CD4-positive, alpha-beta T cell (primary cell): Measurements from ENCODE around the gene ZXDC. TPM values are rescaled to one million over a fixed set of nuclear protein-coding genes. Genes with fewer than 3 reads are reported as not detected.

ENCODE experiments used
- ATAC-seq: fragments of 200-7000 bp; cut with Tn5 transposase; one replicate; pipeline ENCODE4 v1.10.0; 2022; ENCODE audit warnings: mild to moderate bottlenecking; ENCODE audit not compliant: poor library complexity
- CTCF ChIA-PET: fragments of 350-600 bp; sonication (Branson Sonifier 250); formaldehyde crosslinking; loops from one replicate; lab custom pipeline; 2021; ENCODE audit warnings: antibody characterized with exemption, inconsistent platforms; lab: Charles Lee
- POLR2A ChIA-PET: fragments of 350-600 bp; sonication (Branson Sonifier 250); formaldehyde crosslinking; loops from one replicate; lab custom pipeline; 2021; ENCODE audit warnings: antibody characterized with exemption, inconsistent platforms; lab: Charles Lee
- DNase-seq, 14 experiments: peaks; one replicate each; pipeline ENCODE4 v3.0.0-alpha.2; 2013 to 2020; ENCODE audit warnings: mixed read lengths in 2 of 14
- H3K27ac ChIP-seq, 2 donors: one replicate each; pipeline versions ENCODE4 v1.5.1 to v1.7.0; 2013; ENCODE audit warnings: low read length in 2 of 2, low read depth in 1 of 2, mild to moderate bottlenecking in 1 of 2
- H3K27me3 ChIP-seq, 2 experiments: 1 replicate in 1 of 2; 2 replicates in 1 of 2; pipeline versions ENCODE4 v1.6.1 to v1.7.0; 2013; ENCODE audit warnings: low read length in 2 of 2, control low read depth in 1 of 2, mild to moderate bottlenecking in 1 of 2, moderate library complexity in 1 of 2; ENCODE audit not compliant: insufficient read depth in 2 of 2, control insufficient read depth in 1 of 2
- H3K36me3 ChIP-seq: one replicate; pipeline ENCODE4 v1.6.1; 2013; ENCODE audit warnings: low read length, control low read depth; ENCODE audit not compliant: insufficient read depth
- H3K4me1 ChIP-seq: one replicate; pipeline ENCODE4 v1.6.1; 2013; ENCODE audit warnings: low read length, control low read depth; ENCODE audit not compliant: insufficient read depth
- H3K4me3 ChIP-seq: one replicate; pipeline ENCODE4 v1.5.1; 2013; ENCODE audit warnings: mild to moderate bottlenecking, low read length, moderate library complexity
- H3K9me3 ChIP-seq, 2 experiments: 1 replicate in 1 of 2; 2 replicates in 1 of 2; pipeline versions ENCODE4 v1.6.1 to v1.7.0; 2013; ENCODE audit warnings: low read length in 2 of 2, mild to moderate bottlenecking in 2 of 2, control low read depth in 1 of 2, moderate library complexity in 1 of 2; ENCODE audit not compliant: control insufficient read depth in 1 of 2, insufficient read depth in 1 of 2
- H3K27ac Mint-ChIP-seq: one replicate; pipeline ENCODE4 v1.8.0; 2020; ENCODE audit warnings: mixed read lengths
- H3K27me3 Mint-ChIP-seq: one replicate; pipeline ENCODE4 v1.8.0; 2021; ENCODE audit warnings: mixed read lengths
- H3K36me3 Mint-ChIP-seq: one replicate; pipeline ENCODE4 v1.8.0; 2021; ENCODE audit warnings: low read depth, mixed read lengths
- H3K4me1 Mint-ChIP-seq: one replicate; pipeline ENCODE4 v1.8.0; 2021; ENCODE audit warnings: low read depth, mixed read lengths
- H3K4me3 Mint-ChIP-seq: one replicate; pipeline ENCODE4 v1.8.0; 2020; ENCODE audit warnings: mild to moderate bottlenecking, mixed read lengths
- H3K9me3 Mint-ChIP-seq: one replicate; pipeline ENCODE4 v1.8.0; 2020; ENCODE audit warnings: mixed read lengths
- CTCF ChIP-seq: fragments of 200-600 bp; IDR thresholded peaks from one replicate; pipeline ENCODE4 v1.8.0; 2022; ENCODE audit warnings: antibody characterized with exemption, mild to moderate bottlenecking
- intact Hi-C, 2 experiments: fragments of 100-400 bp; cut with DNase I in 1 of 2; cut with micrococcal nuclease in 1 of 2; formaldehyde crosslinking; loops; one replicate each; pipeline versions ENCODE4 v1.15.1 to v1.9.0; 2023 to 2025; cut with DNase I, micrococcal nuclease
- total RNA-seq, 174 experiments: library from RNA in 2 of 174; stranded (reverse) in 2 of 174; gene quantifications; one replicate each; pipeline ENCODE4 v1.2.3 and lab custom pipeline; 2021 to 2026

Gene ZXDC
- total RNA-seq, 2 experiments from 2014 or later, result 60.7 to 61.3 TPM

- no peaks in the 10 kb centered on the region for H3K4me1 Mint-ChIP-seq
- no peaks in the 10 kb centered on the region for H3K9me3 Mint-ChIP-seq
- H3K27me3 Mint-ChIP-seq, result peaks cover 14% of the 10 kb centered on the region
- intact Hi-C loops, result loop anchor here in 1 of 2 experiments (5.0 kb wide), 1 partner anchor 1028 kb away; no protein-coding TSS in a partner anchor
- CTCF ChIA-PET, result no interaction called here
- no peak overlapping the region for H3K27ac Mint-ChIP-seq
- ATAC-seq (no peak), DNase-seq (no peak)
- H3K36me3 Mint-ChIP-seq, result no peaks in the 10 kb centered on the region
- no peak overlapping the region for H3K4me3 ChIP-seq
- H3K4me3 Mint-ChIP-seq, result no peak overlapping the region
- no peaks in the 10 kb centered on the region for H3K36me3 ChIP-seq
- POLR2A ChIA-PET, result no interaction called here
- no peak for TF ChIP-seq CTCF
- peaks cover 0 to 8% of the 10 kb centered on the region in 2 experiments for H3K9me3 ChIP-seq
- H3K27me3 ChIP-seq, result peaks cover 12 to 14% of the 10 kb centered on the region in 2 experiments
- no peak overlapping the region for H3K27ac ChIP-seq
- H3K4me1 ChIP-seq, result peaks cover 4% of the 10 kb centered on the region
These were observed 44.1 kb upstream of the ZXDC start for GRCh38 chr3:126519506-126520455.

- H3K27ac Mint-ChIP-seq, result no peak overlapping the region
- peaks cover 14% of the 10 kb centered on the region for H3K27me3 Mint-ChIP-seq
- intact Hi-C loops, result no loop called here
- Histone ChIP-seq H3K27me3 (peaks cover 11 to 13% of the 10 kb centered on the region in 2 experiments), H3K4me3 (no peak overlapping the region), H3K36me3 (no peaks in the 10 kb centered on the region), H3K4me1 (peaks cover 3% of the 10 kb centered on the region), H3K9me3 (peaks cover 0 to 6% of the 10 kb centered on the region in 2 experiments), H3K27ac (no peak overlapping the region)
- H3K36me3 Mint-ChIP-seq, result no peaks in the 10 kb centered on the region
- no peaks in the 10 kb centered on the region for H3K4me1 Mint-ChIP-seq
- no peak for TF ChIP-seq CTCF
- ChIA-PET POLR2A (no interaction called here), CTCF (no interaction called here)
- H3K4me3 Mint-ChIP-seq, result no peak overlapping the region
- no peak for DNase-seq
- no peaks in the 10 kb centered on the region for H3K9me3 Mint-ChIP-seq
- ATAC-seq, result no peak
These were observed 43.1 kb upstream of the ZXDC start for GRCh38 chr3:126518779-126519177.

GRCh38 chr3:126517986-126518778 is 42.5 kb upstream of the ZXDC start:
- POLR2A ChIA-PET, result no interaction called here
- Histone ChIP-seq H3K4me3 (no peak overlapping the region), H3K4me1 (peaks cover 3% of the 10 kb centered on the region), H3K36me3 (no peaks in the 10 kb centered on the region), H3K27ac (no peak overlapping the region), H3K27me3 (peaks cover 5 to 8% of the 10 kb centered on the region in 2 experiments), H3K9me3 (no peaks in the 10 kb centered on the region)
- no peak for ATAC-seq
- CTCF ChIA-PET, result no interaction called here
- no peaks in the 10 kb centered on the region for H3K36me3 Mint-ChIP-seq
- no peak overlapping the region for H3K27ac Mint-ChIP-seq
- intact Hi-C loops, result no loop called here
- no peak for DNase-seq
- H3K4me3 Mint-ChIP-seq, result no peak overlapping the region
- peaks cover 12% of the 10 kb centered on the region for H3K27me3 Mint-ChIP-seq
- no peaks in the 10 kb centered on the region for H3K4me1 Mint-ChIP-seq
- no peak for TF ChIP-seq CTCF
- no peaks in the 10 kb centered on the region for H3K9me3 Mint-ChIP-seq
